ENCODE results near the gene DST.

- TF ChIP-seq CTCF (IDR thresholded peaks at IDR 0.05) (no peak), POLR2A (IDR thresholded peaks at IDR 0.05) (no peak)
Measured at GRCh38 chr6:56495654-56496053, 147.0 kb downstream of the DST start.
